IPS-NIHi7 (cell line): ENCODE measurements around the gene SIPA1L3.
A peak's percentile ranks its signal among the peaks of the same experiment; 100 is the strongest.
"Not testable (repeated sequence)": the region's sequence is repeated elsewhere in the genome, so short reads cannot be mapped to it uniquely, and the experiment has no call there.

Source experiments
- DNase-seq: peaks from one replicate; pipeline ENCODE4 v3.0.0; 2012; ENCODE audit warnings: mixed read lengths; ENCODE audit errors: extremely low spot score

The SIPA1L3 gene

DNA sequence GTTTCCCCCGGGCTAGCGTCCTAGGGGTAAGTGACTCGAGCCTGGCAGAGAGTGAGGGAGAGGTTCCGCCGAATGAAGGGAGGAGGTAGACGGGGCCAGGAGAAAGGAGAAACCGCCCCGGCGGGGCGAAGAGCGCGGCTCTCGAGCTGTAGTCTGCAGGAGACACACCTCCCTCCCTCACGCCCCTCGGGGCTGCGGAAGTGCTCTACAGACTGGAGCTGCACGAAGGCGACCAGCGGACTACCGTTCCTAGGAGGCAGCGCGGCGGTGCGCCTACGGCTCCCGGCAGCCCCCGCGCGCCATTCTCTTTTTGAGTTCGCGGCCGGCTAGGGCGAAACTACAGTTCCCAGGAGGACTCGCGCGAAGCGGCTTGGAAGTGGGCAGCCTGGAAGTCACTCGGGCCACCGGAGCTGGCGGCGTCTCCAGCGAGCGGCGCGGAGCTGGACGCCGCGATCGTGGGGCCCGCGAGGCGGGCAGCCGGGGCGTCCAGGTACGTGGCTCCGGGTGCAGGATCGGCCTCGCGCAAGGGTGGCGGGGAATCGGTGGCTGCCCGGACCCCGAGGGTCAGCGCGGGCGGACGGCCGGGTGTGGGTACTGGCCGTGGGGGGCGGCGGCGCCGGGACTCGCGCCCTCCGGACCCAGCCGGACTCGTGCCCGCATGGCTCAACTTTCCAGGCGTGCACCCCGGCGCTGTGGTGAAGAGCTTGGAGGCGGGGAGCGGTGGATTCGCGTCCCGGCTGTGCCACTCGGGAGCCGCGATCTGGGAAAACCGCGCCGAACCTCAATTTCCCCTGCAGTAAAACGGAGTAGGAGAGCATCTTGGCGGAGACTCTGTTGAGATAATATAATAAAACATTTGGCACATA, at the start of gene SIPA1L3:
Gene SIPA1L3 (plus strand): TSS at position 340 of the 866 bp plus-strand sequence. CDS start 174,358 bp downstream, outside the sequence.
- peak; percentile 93 for DNase-seq

DNA sequence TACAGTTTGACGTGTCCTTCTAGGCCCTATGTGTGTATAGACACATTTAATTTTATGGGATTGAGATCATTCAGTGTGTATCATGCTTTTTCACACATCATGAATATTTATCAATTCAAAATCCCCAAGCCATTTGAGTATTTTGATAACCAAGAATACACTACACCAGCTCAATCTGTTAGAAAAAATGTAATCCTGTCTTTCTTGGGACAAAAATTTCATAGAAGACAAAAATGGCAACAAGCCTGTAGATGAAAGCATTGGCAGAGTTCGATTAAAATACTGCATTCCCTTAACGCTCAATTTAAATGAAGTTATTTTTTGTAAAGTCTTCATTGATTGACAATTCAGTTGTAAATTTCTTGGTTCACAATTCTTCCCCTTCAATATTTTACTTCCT, 42.5 kb upstream of the SIPA1L3 start:
- no peak for DNase-seq

- not testable (repeated sequence) for DNase-seq
Observed at GRCh38 chr19:37865930-37866329, 41.1 kb upstream of the SIPA1L3 start.

- DNase-seq: no peak
Observed at GRCh38 chr19:37867831-37868230, 39.2 kb upstream of the SIPA1L3 start.

- no peak for DNase-seq
Observed at GRCh38 chr19:37869766-37870340, 37.2 kb upstream of the SIPA1L3 start.

- no peak for DNase-seq
Observed at GRCh38 chr19:37872383-37872782, 34.6 kb upstream of the SIPA1L3 start.

DNA sequence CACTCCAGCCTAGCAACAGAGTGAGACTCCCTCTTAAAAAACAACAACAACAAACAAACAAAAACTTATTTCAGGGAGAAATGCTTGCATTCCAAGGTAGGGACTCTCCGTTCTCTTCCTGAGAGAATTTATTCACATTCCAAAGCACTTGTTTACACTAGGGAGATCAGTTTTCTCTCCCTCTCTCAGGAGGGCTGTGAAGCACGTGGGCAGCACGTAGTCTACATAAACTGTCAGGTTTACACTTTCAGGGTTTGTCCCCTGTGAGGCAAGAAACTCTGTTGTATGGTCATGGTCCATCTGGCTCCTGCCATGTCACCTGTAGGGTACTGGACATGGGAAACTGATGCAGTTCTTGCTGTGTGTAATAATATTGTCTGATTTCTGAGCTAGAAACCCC, 32.2 kb upstream of the SIPA1L3 start:
- no peak for DNase-seq

DNA sequence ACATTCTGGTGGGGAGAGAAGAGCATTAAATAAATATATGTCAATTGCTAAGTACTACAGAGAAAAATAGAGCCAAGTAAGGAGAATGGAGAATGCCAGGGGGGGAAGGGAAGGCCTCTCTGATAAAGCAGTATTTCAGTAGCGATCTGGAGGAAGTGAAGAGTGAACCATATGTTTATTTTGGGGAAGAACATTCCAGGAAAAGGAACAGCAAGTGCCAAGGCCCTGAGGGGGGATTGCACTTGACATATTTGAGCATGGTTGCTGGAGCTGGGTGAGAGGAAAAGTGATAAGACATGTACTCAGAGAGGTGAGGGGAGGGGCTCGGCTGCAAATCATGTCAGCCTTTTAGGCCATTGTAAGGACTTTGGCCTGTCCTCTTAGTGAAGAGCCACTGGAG, 31.0 kb upstream of the SIPA1L3 start:
- DNase-seq: no peak

GRCh38 chr19:37877147-37877546, 29.9 kb upstream of the SIPA1L3 start:
- no peak for DNase-seq

DNA sequence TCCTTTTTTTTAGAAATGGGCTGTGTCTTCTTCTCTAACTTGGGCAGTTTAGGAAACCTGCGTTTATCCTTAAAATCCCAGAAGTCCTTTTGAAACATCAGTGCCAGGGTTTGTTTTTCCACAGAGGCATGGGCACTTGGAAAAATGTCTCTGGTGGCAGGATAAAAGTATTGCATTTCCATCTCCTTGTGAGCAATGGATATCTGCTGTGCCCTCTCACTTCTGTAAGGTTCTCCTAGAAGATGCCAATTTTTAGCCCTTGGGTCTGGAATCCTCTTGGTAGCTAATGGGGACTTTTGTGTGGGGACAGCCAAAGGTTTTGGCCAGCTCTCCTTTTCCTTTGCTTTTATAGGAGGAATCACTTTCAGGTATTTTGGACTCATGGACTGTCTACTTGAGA, 21.6 kb upstream of the SIPA1L3 start:
- no peak for DNase-seq

DNA sequence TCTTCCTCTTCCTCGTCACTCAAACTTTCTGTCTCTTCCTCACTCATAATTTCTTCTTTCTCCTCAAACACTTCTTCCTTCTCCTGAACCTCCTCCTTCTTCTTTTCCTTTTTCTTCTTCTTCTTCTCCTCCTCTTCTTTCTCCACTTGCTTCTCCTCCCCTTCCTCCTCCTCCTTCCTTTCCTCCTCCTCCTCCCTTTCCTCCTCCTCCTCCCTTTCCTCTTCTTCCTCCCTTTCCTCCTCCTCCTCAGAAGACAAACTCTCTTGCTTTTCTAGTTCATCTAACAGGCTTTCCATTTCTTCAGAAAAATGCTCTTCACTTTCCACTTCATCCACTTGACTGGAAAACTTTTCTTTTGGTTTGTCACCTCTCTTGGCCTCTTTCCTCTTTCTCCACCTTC, 20.4 kb upstream of the SIPA1L3 start:
- no peak for DNase-seq

- no peak for DNase-seq
Observed at GRCh38 chr19:37893845-37894575, 13.0 kb upstream of the SIPA1L3 start.

GRCh38 chr19:37896180-37896579, 10.8 kb upstream of the SIPA1L3 start:
- no peak for DNase-seq

DNA sequence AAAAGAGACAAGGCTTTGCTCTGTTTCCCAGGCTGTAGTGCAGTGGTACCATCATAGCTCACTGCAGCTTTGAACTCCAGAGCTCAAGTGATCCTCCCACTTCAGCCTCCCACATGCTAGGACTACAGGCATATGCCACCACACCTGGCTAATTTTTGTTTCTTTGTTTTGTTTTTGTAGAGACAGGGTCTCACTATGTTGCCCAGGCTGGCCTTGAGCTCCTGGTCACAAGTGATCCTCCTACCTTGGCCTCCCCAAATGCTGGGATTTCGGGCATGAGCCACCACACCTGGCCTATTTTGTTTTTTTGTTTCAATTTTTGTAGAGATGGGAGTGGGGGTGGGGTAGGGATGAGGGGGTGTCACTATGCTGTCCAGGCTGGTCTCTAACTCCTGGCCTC, 7.6 kb upstream of the SIPA1L3 start:
- no peak for DNase-seq

- DNase-seq: no peak
Observed at GRCh38 chr19:37899966-37900365, 7.0 kb upstream of the SIPA1L3 start.

DNA sequence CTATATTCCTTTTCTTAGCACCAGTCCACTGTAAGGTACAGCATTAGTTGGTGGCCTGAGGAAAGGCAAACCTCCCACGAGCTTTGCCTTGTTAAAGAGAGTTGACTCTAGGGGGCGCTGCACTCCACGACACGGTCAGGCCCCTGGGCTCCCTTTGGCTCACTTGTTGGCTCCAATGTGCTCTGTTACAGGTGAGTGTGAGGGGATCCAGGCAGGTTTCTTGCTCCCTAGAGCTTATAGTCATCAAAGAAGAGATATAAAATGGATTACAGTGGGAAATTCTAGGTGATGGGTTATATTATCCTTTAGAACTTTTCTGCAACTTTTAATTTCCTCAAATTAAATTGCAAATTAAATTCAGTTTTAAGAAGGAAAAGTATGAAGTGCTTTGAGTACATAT, 4.3 kb upstream of the SIPA1L3 start:
- DNase-seq: peak; percentile 85

DNA sequence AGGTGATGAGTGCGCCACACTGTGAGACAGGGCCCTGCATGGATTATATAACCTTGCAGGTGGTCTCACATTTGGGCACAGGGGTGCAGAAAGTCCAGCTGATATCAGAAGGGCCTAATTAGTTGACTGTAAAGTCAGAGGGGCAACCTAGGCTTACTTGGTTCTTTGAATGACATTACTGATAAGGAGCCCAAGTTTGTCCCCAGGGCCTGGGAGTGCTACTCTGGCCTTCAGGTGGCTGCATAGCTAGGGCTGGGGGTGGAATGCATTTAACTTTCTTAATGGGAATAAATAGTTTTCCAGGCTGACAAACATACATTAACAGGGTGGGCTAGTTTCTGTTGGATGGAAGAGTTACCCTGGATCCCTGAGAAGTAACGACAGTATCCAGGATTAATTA, 3.9 kb upstream of the SIPA1L3 start:
- DNase-seq: no peak

GRCh38 chr19:37905946-37906868, 801 bp upstream of the SIPA1L3 start, which contains the start of gene WDR87:
Gene WDR87 (minus strand): TSS chr19:37906594. CDS start chr19:37898239, 8,355 bp downstream.
- peak; percentile 90 for DNase-seq

DNA sequence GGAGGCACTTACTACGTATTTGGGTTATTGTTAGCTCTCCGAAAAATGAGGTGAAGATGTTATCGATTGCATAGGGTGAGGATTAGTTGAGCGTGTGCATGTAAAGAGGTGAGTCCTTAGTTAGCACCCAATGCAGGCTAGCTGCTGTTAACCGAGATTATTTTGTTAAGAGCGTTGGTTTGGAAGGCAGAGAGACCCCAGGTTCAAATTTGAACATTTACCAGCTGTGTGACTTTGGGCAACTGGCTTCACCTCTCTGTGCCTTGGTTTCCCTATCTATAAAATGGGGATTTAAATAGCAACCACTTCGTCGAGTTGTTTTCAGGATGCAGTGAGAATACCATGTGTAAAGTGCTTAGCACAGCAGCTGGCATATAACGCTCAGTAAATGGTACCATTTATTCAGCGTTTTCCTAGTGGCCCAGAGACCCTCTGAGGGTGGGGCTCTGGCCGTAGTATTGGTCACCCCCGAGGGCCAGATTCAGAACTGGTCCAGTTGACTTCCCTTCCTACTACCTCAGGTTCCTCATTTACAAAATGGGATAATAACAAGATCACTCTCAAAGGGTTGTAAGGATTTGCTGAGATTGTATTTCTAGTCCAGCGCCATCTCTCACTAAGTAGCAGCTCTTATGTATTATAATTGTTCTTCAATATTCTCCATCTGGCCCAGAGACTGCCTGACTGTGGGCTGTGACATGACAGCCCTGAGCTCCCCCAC, 887 bp downstream of the SIPA1L3 start:
- DNase-seq: no peak

- DNase-seq: no peak
Observed at GRCh38 chr19:37909661-37910199, 2.7 kb downstream of the SIPA1L3 start.
